Skeletal muscle satellite cell (primary cell): ENCODE data around the gene MON1A.
A peak's percentile ranks its signal among the peaks of the same experiment; 100 is the strongest.

Experiments
- H3K27me3 ChIP-seq: 2 replicates; pipeline ENCODE4 v1.7.0; 2013; ENCODE audit warnings: low read length; ENCODE audit not compliant: control insufficient read depth, insufficient read depth
- H3K36me3 ChIP-seq: 2 replicates; pipeline ENCODE4 v1.7.0; 2013; ENCODE audit warnings: mild to moderate bottlenecking, control low read depth, low read length; ENCODE audit not compliant: insufficient read depth
- H3K4me1 ChIP-seq: 2 replicates; pipeline ENCODE4 v1.7.0; 2013; ENCODE audit warnings: low read length; ENCODE audit not compliant: control insufficient read depth, insufficient read depth
- H3K4me2 ChIP-seq: 2 replicates; pipeline ENCODE4 v1.7.0; 2013; ENCODE audit warnings: mild to moderate bottlenecking, low read length
- H3K4me3 ChIP-seq: 2 replicates; pipeline ENCODE4 v1.7.0; 2013; ENCODE audit warnings: low read length
- H3K9ac ChIP-seq: 2 replicates; pipeline ENCODE4 v1.7.0; 2013; ENCODE audit warnings: mild to moderate bottlenecking, low read depth, low read length, moderate library complexity
- H3K9me3 ChIP-seq: replicated peaks from 2 replicates; pipeline ENCODE4 v1.7.0; 2013; ENCODE audit warnings: mild to moderate bottlenecking, control low read depth, low read length

MON1A gene

GRCh38 chr3:49902511-49903345, 26.9 kb downstream of the MON1A start:
- H3K9ac ChIP-seq = no peak overlapping the region
- no peaks in the 10 kb centered on the region for H3K27me3 ChIP-seq
- H3K36me3 ChIP-seq = no peaks in the 10 kb centered on the region
- H3K9me3 ChIP-seq = no peaks in the 10 kb centered on the region
- H3K4me3 ChIP-seq = no peak overlapping the region
- H3K4me1 ChIP-seq = peaks cover 30% of the 10 kb centered on the region
- H3K4me2 ChIP-seq = no peak overlapping the region

- Histone ChIP-seq H3K36me3 (no peaks in the 10 kb centered on the region), H3K9me3 (no peaks in the 10 kb centered on the region), H3K4me2 (peak overlapping the region; percentile 50), H3K4me1 (peaks cover 30% of the 10 kb centered on the region), H3K27me3 (no peaks in the 10 kb centered on the region), H3K9ac (no peak overlapping the region), H3K4me3 (no peak overlapping the region)
These were observed 28.0 kb downstream of the MON1A start for GRCh38 chr3:49901366-49902339.

GRCh38 chr3:49900491-49901153, 29.0 kb downstream of the MON1A start:
- H3K9ac ChIP-seq = no peak overlapping the region
- H3K4me3 ChIP-seq = no peak overlapping the region
- H3K9me3 ChIP-seq = no peaks in the 10 kb centered on the region
- H3K36me3 ChIP-seq = no peaks in the 10 kb centered on the region
- H3K4me1 ChIP-seq = peaks cover 20% of the 10 kb centered on the region
- H3K4me2 ChIP-seq = peak overlapping the region; percentile 50
- H3K27me3 ChIP-seq = no peaks in the 10 kb centered on the region

GRCh38 chr3:49899815-49900214, 29.8 kb downstream of the MON1A start:
- H3K4me3 ChIP-seq = no peak overlapping the region
- H3K36me3 ChIP-seq = no peaks in the 10 kb centered on the region
- H3K27me3 ChIP-seq = no peaks in the 10 kb centered on the region
- no peak overlapping the region for H3K4me2 ChIP-seq
- no peaks in the 10 kb centered on the region for H3K9me3 ChIP-seq
- H3K9ac ChIP-seq = no peak overlapping the region
- H3K4me1 ChIP-seq = peaks cover 19% of the 10 kb centered on the region

- Histone ChIP-seq H3K36me3 (no peaks in the 10 kb centered on the region), H3K9ac (no peak overlapping the region), H3K4me3 (no peak overlapping the region), H3K4me2 (no peak overlapping the region), H3K9me3 (no peaks in the 10 kb centered on the region), H3K27me3 (no peaks in the 10 kb centered on the region), H3K4me1 (peaks cover 19% of the 10 kb centered on the region)
These were observed 30.6 kb downstream of the MON1A start for GRCh38 chr3:49898991-49899390.

GRCh38 chr3:49896345-49896744, 33.3 kb downstream of the MON1A start:
- Histone ChIP-seq H3K9me3 (no peaks in the 10 kb centered on the region), H3K9ac (no peak overlapping the region), H3K4me1 (peaks cover 15% of the 10 kb centered on the region), H3K4me3 (no peak overlapping the region), H3K27me3 (no peaks in the 10 kb centered on the region), H3K36me3 (no peaks in the 10 kb centered on the region), H3K4me2 (no peak overlapping the region)

GRCh38 chr3:49895791-49896190, 33.8 kb downstream of the MON1A start:
- H3K4me3 ChIP-seq = no peak overlapping the region
- no peak overlapping the region for H3K9ac ChIP-seq
- no peak overlapping the region for H3K4me2 ChIP-seq
- no peaks in the 10 kb centered on the region for H3K36me3 ChIP-seq
- peaks cover 10% of the 10 kb centered on the region for H3K4me1 ChIP-seq
- no peaks in the 10 kb centered on the region for H3K9me3 ChIP-seq
- H3K27me3 ChIP-seq = no peaks in the 10 kb centered on the region

GRCh38 chr3:49889296-49889695, 40.3 kb downstream of the MON1A start:
- no peaks in the 10 kb centered on the region for H3K36me3 ChIP-seq

GRCh38 chr3:49886922-49887265, 42.7 kb downstream of the MON1A start:
- peaks cover 10% of the 10 kb centered on the region for H3K27me3 ChIP-seq
- no peak overlapping the region for H3K9ac ChIP-seq
- no peak overlapping the region for H3K4me3 ChIP-seq
- H3K4me2 ChIP-seq = no peak overlapping the region
- H3K36me3 ChIP-seq = no peaks in the 10 kb centered on the region
- H3K4me1 ChIP-seq = no peaks in the 10 kb centered on the region
- no peaks in the 10 kb centered on the region for H3K9me3 ChIP-seq

More at GRCh38 chr3:49889296-49889695, 40.3 kb downstream of the MON1A start:
- Histone ChIP-seq H3K27me3 (peaks cover 2% of the 10 kb centered on the region), H3K9me3 (no peaks in the 10 kb centered on the region), H3K9ac (no peak overlapping the region), H3K4me1 (no peaks in the 10 kb centered on the region), H3K4me3 (no peak overlapping the region), H3K4me2 (no peak overlapping the region)

- no peak overlapping the region for H3K4me2 ChIP-seq
- H3K9ac ChIP-seq = no peak overlapping the region
- no peak overlapping the region for H3K4me3 ChIP-seq
- H3K9me3 ChIP-seq = no peaks in the 10 kb centered on the region
- H3K36me3 ChIP-seq = no peaks in the 10 kb centered on the region
- H3K27me3 ChIP-seq = peaks cover 21% of the 10 kb centered on the region
- no peaks in the 10 kb centered on the region for H3K4me1 ChIP-seq
These were observed 45.6 kb downstream of the MON1A start for GRCh38 chr3:49883998-49884397.

- Histone ChIP-seq H3K4me1 (no peaks in the 10 kb centered on the region), H3K9ac (no peak overlapping the region), H3K36me3 (no peaks in the 10 kb centered on the region), H3K4me2 (no peak overlapping the region), H3K4me3 (no peak overlapping the region), H3K27me3 (peaks cover 24% of the 10 kb centered on the region), H3K9me3 (no peaks in the 10 kb centered on the region)
These were observed 47.4 kb downstream of the MON1A start for GRCh38 chr3:49882166-49882565.
